ENCODE data around the gene C1orf122.

The C1orf122 gene

DNA sequence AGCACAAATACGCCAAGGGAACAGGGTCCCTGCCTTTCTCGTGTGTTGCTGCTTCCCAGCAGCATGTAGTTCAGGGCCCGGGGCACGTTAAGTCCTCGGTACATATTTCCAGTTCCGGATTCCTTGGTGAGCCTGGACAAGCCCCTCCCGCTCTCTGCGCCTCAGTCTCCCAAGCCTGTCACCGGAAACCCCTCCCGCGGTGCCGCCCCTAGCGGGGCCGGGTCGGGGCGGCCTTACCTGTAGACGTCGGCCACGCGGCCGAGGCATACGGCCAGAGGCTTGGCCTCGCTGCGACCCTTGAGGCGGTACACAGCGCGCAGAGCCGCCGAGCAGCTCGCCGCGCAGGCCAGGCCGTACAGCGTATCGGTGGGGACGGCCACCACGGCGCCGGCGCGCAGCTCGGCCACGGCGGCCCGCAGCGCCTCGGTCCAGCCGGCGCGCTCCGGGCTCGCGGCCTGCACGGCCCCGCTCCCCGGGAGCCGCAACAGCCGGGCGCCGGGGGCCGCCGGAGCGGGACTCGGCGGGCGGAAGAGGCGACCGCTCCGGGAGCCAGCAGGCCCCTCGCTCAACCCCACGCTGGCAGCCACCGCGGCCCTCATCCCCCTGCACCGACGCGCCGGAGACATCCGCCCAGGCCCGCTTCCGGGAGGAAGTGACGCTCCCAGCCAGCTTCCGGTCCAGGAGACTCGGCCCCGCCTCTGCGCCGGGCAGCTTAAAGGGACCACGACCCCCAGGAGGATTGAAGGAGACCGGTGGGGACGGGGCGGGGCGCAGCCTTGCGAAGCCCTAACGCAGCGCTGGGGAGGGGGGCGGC lies at the start of gene C1orf122, which contains the start of gene YRDC:
C1orf122 (plus strand) TSS at position 236 of the 814 bp plus-strand sequence. CDS start 615 bp downstream, outside the sequence.
YRDC (minus strand) TSS at position 654 of the 814 bp plus-strand sequence; CDS start at position 626, 28 bp downstream.
- peak; percentile 96 for DNase-seq
- Histone ChIP-seq H3K9me3 (replicated peaks; ENCODE audit: insufficient read depth, low read length) (no peaks in the 10 kb centered on the region), H3K9me2 (replicated peaks; ENCODE audit: insufficient read depth, low read length) (no peaks in the 10 kb centered on the region), H3K27ac (ENCODE audit: low read length) (peak within 1 kb of the TSS; percentile 50; the same call in 1 of the 2 replicates), H3K4me2 (ENCODE audit: low read depth, low read length) (peak within 1 kb of the TSS; percentile 88), H4K20me1 (ENCODE audit: insufficient read depth, low read length) (peaks cover 18% of the 10 kb centered on the region), H3K4me3 (ENCODE audit: low read length) (peak within 1 kb of the TSS; percentile 80), H3K36me3 (replicated peaks; ENCODE audit: insufficient read depth, low read length) (0 out of 2 replicates have a peak, but pooled peaks cover 8% of the 10 kb centered on the region), H3K79me2 (ENCODE audit: low read length) (peaks cover 59% of the 10 kb centered on the region), H2AFZ (ENCODE audit: low read length) (peak within 1 kb of the TSS; percentile 65), H3F3A (ENCODE audit: insufficient read depth, low read length) (peaks cover 26% of the 10 kb centered on the region), H3K9ac (ENCODE audit: low read length) (peak within 1 kb of the TSS; percentile 86), H3K4me1 (ENCODE audit: low read length) (peaks cover 14% of the 10 kb centered on the region; the same call in 1 of the 2 replicates), H3K27me3 (replicated peaks; ENCODE audit: insufficient read depth, low read length) (no peaks in the 10 kb centered on the region)
- no peak for TF ChIP-seq CTCF (IDR thresholded peaks at IDR 0.05; ENCODE audit: low read length)
- TF ChIP-seq EZH2 (optimal IDR thresholded peaks at IDR 0.05; ENCODE audit: low read depth, low read length): no peak
- no peak for TF ChIP-seq EZH2phosphoT487 (IDR thresholded peaks at IDR 0.05; ENCODE audit: low read length)

GRCh38 chr1:37759451-37759850 lies 48.1 kb upstream of the C1orf122 start:
- H3K27me3 ChIP-seq (replicated peaks; ENCODE audit: insufficient read depth, low read length): peaks cover 49% of the 10 kb centered on the region
- no peaks in the 10 kb centered on the region for H3F3A ChIP-seq (ENCODE audit: insufficient read depth, low read length)
- no peaks in the 10 kb centered on the region for H3K9me3 ChIP-seq (replicated peaks; ENCODE audit: insufficient read depth, low read length)
- no peaks in the 10 kb centered on the region for H3K79me2 ChIP-seq (ENCODE audit: low read length)
- H3K4me3 ChIP-seq (ENCODE audit: low read length): no peak overlapping the region
- no peak overlapping the region for H2AFZ ChIP-seq (ENCODE audit: low read length)
- no peaks in the 10 kb centered on the region for H3K4me1 ChIP-seq (ENCODE audit: low read length)
- no peak overlapping the region for H3K4me2 ChIP-seq (ENCODE audit: low read depth, low read length)
- no peaks in the 10 kb centered on the region for H4K20me1 ChIP-seq (ENCODE audit: insufficient read depth, low read length)
- no peaks in the 10 kb centered on the region for H3K9me2 ChIP-seq (replicated peaks; ENCODE audit: insufficient read depth, low read length)
- H3K36me3 ChIP-seq (replicated peaks; ENCODE audit: insufficient read depth, low read length): no peaks in the 10 kb centered on the region
- no peak overlapping the region for H3K9ac ChIP-seq (ENCODE audit: low read length)
- DNase-seq: no peak
- no peak overlapping the region for H3K27ac ChIP-seq (ENCODE audit: low read length)
- TF ChIP-seq EZH2phosphoT487 (IDR thresholded peaks at IDR 0.05; ENCODE audit: low read length) (no peak), CTCF (IDR thresholded peaks at IDR 0.05; ENCODE audit: low read length) (no peak), EZH2 (optimal IDR thresholded peaks at IDR 0.05; ENCODE audit: low read depth, low read length) (no peak)

GRCh38 chr1:37761416-37762095 lies 46.0 kb upstream of the C1orf122 start:
- no peaks in the 10 kb centered on the region for H3K36me3 ChIP-seq (replicated peaks; ENCODE audit: insufficient read depth, low read length)
- H3K27me3 ChIP-seq (replicated peaks; ENCODE audit: insufficient read depth, low read length): peaks cover 55% of the 10 kb centered on the region
- H3K9ac ChIP-seq (ENCODE audit: low read length): no peak overlapping the region
- DNase-seq: no peak
- no peak overlapping the region for H3K27ac ChIP-seq (ENCODE audit: low read length)
- H3K9me2 ChIP-seq (replicated peaks; ENCODE audit: insufficient read depth, low read length): no peaks in the 10 kb centered on the region
- no peaks in the 10 kb centered on the region for H3K79me2 ChIP-seq (ENCODE audit: low read length)
- H3K9me3 ChIP-seq (replicated peaks; ENCODE audit: insufficient read depth, low read length): no peaks in the 10 kb centered on the region
- H2AFZ ChIP-seq (ENCODE audit: low read length): no peak overlapping the region
- no peak overlapping the region for H3K4me3 ChIP-seq (ENCODE audit: low read length)
- H4K20me1 ChIP-seq (ENCODE audit: insufficient read depth, low read length): no peaks in the 10 kb centered on the region
- H3K4me1 ChIP-seq (ENCODE audit: low read length): peaks cover 4% of the 10 kb centered on the region; the same call in 1 of the 2 replicates
- H3F3A ChIP-seq (ENCODE audit: insufficient read depth, low read length): no peaks in the 10 kb centered on the region
- H3K4me2 ChIP-seq (ENCODE audit: low read depth, low read length): no peak overlapping the region
- TF ChIP-seq EZH2phosphoT487 (IDR thresholded peaks at IDR 0.05; ENCODE audit: low read length) (no peak), EZH2 (optimal IDR thresholded peaks at IDR 0.05; ENCODE audit: low read depth, low read length) (no peak), CTCF (IDR thresholded peaks at IDR 0.05; ENCODE audit: low read length) (no peak)
